ENCODE results near the gene FCMR. TPM values are rescaled to one million over a fixed set of nuclear protein-coding genes. Genes with fewer than 3 reads are reported as not detected.

Gene FCMR
- total and polyA plus RNA-seq, 10 of the 15 experiments (the other 5 are each of a cell fraction or from before 2014, with no cell fraction given), result 79.7 to 245 (median 123) TPM

DNA sequence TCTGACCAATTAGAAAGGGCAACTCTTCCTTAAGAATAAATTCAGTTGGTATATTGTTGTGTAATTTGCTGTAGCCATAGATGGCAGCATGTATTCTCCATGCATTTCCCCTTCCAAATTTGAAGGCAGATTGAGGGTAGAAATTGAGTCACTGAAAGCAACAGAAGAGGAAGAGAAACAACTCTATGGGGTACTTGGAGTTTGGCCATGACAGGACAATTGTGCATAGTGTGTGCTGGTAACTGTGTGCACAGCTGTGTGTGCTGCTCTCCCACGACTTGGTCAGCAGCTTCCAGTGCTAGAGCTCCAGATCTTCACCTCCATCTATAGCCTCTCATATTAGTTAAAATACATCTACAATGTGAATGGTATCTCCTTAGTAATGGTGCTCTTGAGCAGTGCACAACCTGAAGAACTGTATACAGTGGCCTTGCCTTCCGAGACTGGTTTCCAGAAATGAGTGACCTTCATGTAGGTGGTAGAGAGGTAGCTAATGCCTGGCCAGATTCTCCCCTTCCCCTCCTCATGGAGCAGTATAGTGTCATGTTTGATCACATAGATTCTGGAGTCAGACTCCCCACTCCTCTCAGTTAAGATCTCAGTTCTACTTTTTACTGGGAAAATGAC is 49.4 kb upstream of the FCMR start (continued):
- TF ChIP-seq RB1 (IDR thresholded peaks at IDR 0.05; ENCODE audit: borderline replicate concordance), result no peak
- no peak for TF ChIP-seq POLR2AphosphoS5 (IDR thresholded peaks at IDR 0.05; ENCODE audit: low read length)
- no peak for TF ChIP-seq NFYA (IDR thresholded peaks at IDR 0.05; ENCODE audit: borderline replicate concordance, low read depth, low read length)
- no peak for TF ChIP-seq LARP7 (IDR thresholded peaks at IDR 0.05)
- no peak for TF ChIP-seq MTA3 (IDR thresholded peaks at IDR 0.05; ENCODE audit: borderline replicate concordance, low read length)
- 0 out of 2 replicates have a peak, but pooled peaks have one; percentile 18 for TF ChIP-seq FOXM1 (IDR thresholded peaks at IDR 0.05; ENCODE audit: low read depth, low read length)
- TF ChIP-seq ZNF217 (IDR thresholded peaks at IDR 0.05), result 0 out of 2 replicates have a peak, but pooled peaks have one; percentile 18
- peak; percentile 55; the same call in 1 of the 2 replicates for TF ChIP-seq IRF4 (IDR thresholded peaks at IDR 0.05; ENCODE audit: low read depth, low read length)
- TF ChIP-seq, protein P1, sequence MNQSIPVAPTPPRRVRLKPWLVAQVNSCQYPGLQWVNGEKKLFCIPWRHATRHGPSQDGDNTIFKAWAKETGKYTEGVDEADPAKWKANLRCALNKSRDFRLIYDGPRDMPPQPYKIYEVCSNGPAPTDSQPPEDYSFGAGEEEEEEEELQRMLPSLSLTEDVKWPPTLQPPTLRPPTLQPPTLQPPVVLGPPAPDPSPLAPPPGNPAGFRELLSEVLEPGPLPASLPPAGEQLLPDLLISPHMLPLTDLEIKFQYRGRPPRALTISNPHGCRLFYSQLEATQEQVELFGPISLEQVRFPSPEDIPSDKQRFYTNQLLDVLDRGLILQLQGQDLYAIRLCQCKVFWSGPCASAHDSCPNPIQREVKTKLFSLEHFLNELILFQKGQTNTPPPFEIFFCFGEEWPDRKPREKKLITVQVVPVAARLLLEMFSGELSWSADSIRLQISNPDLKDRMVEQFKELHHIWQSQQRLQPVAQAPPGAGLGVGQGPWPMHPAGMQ (IDR thresholded peaks at IDR 0.05; ENCODE audit: borderline replicate concordance), result no peak
- TF ChIP-seq CREM (IDR thresholded peaks at IDR 0.05; ENCODE audit: low read depth), result no peak
- TF ChIP-seq, protein P2, sequence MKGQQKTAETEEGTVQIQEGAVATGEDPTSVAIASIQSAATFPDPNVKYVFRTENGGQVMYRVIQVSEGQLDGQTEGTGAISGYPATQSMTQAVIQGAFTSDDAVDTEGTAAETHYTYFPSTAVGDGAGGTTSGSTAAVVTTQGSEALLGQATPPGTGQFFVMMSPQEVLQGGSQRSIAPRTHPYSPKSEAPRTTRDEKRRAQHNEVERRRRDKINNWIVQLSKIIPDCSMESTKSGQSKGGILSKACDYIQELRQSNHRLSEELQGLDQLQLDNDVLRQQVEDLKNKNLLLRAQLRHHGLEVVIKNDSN (IDR thresholded peaks at IDR 0.05; ENCODE audit: borderline replicate concordance, extremely low read length, insufficient read depth, low read depth, low read length), result no peak
- no peak for TF ChIP-seq PAX5 (IDR thresholded peaks at IDR 0.05; ENCODE audit: borderline replicate concordance, low read depth, low read length)
- TF ChIP-seq RAD51 (IDR thresholded peaks at IDR 0.05), result no peak
- no peak for TF ChIP-seq CBX5 (IDR thresholded peaks at IDR 0.05; ENCODE audit: low read depth)
- TF ChIP-seq PAX8 (IDR thresholded peaks at IDR 0.05), result no peak; the same call in 1 of the 2 replicates
- no peak; the same call in 1 of the 2 replicates for TF ChIP-seq SMARCA5 (IDR thresholded peaks at IDR 0.05)
- no peak for TF ChIP-seq YY1 (IDR thresholded peaks at IDR 0.05; ENCODE audit: low read depth, low read length)
- peak; percentile 70; the same call in 1 of the 2 replicates for TF ChIP-seq TCF3 (IDR thresholded peaks at IDR 0.05; ENCODE audit: borderline replicate concordance, insufficient read depth, low read depth, low read length)
- peak; percentile 40 to 48; a peak in 1 of 4 replicates for TF ChIP-seq IKZF2 (IDR thresholded peaks at IDR 0.05)
- TF ChIP-seq, protein P3, sequence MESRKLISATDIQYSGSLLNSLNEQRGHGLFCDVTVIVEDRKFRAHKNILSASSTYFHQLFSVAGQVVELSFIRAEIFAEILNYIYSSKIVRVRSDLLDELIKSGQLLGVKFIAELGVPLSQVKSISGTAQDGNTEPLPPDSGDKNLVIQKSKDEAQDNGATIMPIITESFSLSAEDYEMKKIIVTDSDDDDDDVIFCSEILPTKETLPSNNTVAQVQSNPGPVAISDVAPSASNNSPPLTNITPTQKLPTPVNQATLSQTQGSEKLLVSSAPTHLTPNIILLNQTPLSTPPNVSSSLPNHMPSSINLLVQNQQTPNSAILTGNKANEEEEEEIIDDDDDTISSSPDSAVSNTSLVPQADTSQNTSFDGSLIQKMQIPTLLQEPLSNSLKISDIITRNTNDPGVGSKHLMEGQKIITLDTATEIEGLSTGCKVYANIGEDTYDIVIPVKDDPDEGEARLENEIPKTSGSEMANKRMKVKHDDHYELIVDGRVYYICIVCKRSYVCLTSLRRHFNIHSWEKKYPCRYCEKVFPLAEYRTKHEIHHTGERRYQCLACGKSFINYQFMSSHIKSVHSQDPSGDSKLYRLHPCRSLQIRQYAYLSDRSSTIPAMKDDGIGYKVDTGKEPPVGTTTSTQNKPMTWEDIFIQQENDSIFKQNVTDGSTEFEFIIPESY (IDR thresholded peaks at IDR 0.05), result no peak
- no peak for TF ChIP-seq SIX5 (IDR thresholded peaks at IDR 0.05; ENCODE audit: low read depth, low read length, severe bottlenecking)
- no peak for TF ChIP-seq EP300 (IDR thresholded peaks at IDR 0.05; ENCODE audit: borderline replicate concordance in 1 of 2, control insufficient read depth in 1 of 2, low read depth in 2 of 2, low read length in 2 of 2)
- no peak for TF ChIP-seq ZNF274 (IDR thresholded peaks at IDR 0.05; ENCODE audit: insufficient read depth, insufficient read length)
- no peak for TF ChIP-seq NFYB (IDR thresholded peaks at IDR 0.05; ENCODE audit: insufficient read depth, low read depth, low read length)
- TF ChIP-seq MEF2B (IDR thresholded peaks at IDR 0.05; ENCODE audit: partially characterized antibody, poor library complexity, severe bottlenecking), result no peak
- TF ChIP-seq POU2F2 (IDR thresholded peaks at IDR 0.05; ENCODE audit: borderline replicate concordance, low read depth, low read length), result no peak
- peak; percentile 57; the same call in 1 of the 2 replicates for TF ChIP-seq NFIC (IDR thresholded peaks at IDR 0.05; ENCODE audit: low read depth, low read length)

Data from GM12878 (cell line).